Heart left ventricle (tissue), 16 donors: ENCODE data around the gene THADA. TPM values are rescaled to one million over a fixed set of nuclear protein-coding genes. Genes with fewer than 3 reads are reported as not detected.

Experiments used
- ATAC-seq, 4 donors: fragments of 200-7000 bp; cut with Tn5 transposase; one replicate each; pipeline ENCODE4 v1.9.1; 2020 to 2022; ENCODE audit warnings: moderate library complexity in 4 of 4, mild to moderate bottlenecking in 3 of 4, moderate number of reproducible peaks in 1 of 4
- DNase-seq, 5 donors: peaks; one replicate each; pipeline ENCODE4 v3.0.0-alpha.2; 2020
- H3K27ac ChIP-seq, 12 donors: fragments of 200-600 bp; sonication (generic) in 4 of 12; one replicate each; pipeline versions ENCODE4 v1.5.0 to v1.8.0; 2016 to 2022; ENCODE audit warnings: mild to moderate bottlenecking in 2 of 12
- H3K27me3 ChIP-seq, 9 donors: fragments of 200-600 bp; sonication (generic) in 2 of 9; one replicate each; pipeline versions ENCODE4 v1.5.1 to v1.8.0; 2016 to 2022; ENCODE audit warnings: mild to moderate bottlenecking in 3 of 9
- H3K36me3 ChIP-seq, 9 donors: fragments of 200-600 bp; sonication (generic) in 2 of 9; one replicate each; pipeline versions ENCODE4 v1.5.0 to v1.8.0; 2018 to 2022; ENCODE audit warnings: mild to moderate bottlenecking in 2 of 9
- H3K4me1 ChIP-seq, 12 donors: fragments of 200-600 bp; sonication (generic) in 4 of 12; one replicate each; pipeline versions ENCODE4 v1.5.0 to v1.8.0; 2016 to 2022; ENCODE audit warnings: mild to moderate bottlenecking in 3 of 12
- H3K4me3 ChIP-seq, 12 donors: fragments of 200-600 bp; sonication (generic) in 4 of 12; one replicate each; pipeline versions ENCODE4 v1.5.0 to v1.8.0; 2017 to 2022; ENCODE audit warnings: mild to moderate bottlenecking in 9 of 12, moderate library complexity in 4 of 12
- H3K9me3 ChIP-seq, 12 donors: fragments of 200-600 bp; sonication (generic) in 4 of 12; one replicate each; pipeline versions ENCODE4 v1.5.0 to v1.8.0; 2016 to 2022; ENCODE audit warnings: mild to moderate bottlenecking in 1 of 12
- CTCF ChIP-seq, 12 donors: fragments of 200-600 bp; sonication (generic) in 4 of 12; IDR thresholded peaks; one replicate each; pipeline versions ENCODE4 v1.5.0 to v1.8.0; 2018 to 2022; ENCODE audit warnings: antibody characterized with exemption in 12 of 12, mild to moderate bottlenecking in 5 of 12
- POLR2A ChIP-seq, 2 donors: fragments of 450-650 bp; IDR thresholded peaks; one replicate each; pipeline ENCODE4 v1.6.1; 2017; ENCODE audit warnings: antibody characterized with exemption in 2 of 2, mild to moderate bottlenecking in 2 of 2, moderate library complexity in 2 of 2
- WGBS, 4 donors: extraction: QIAGEN DNeasy Blood & Tissue Kit in 2 of 4; methylation state at CpG; one replicate each; pipeline versions ENCODE4 v1.1.5 to v1.1.7; 2013 to 2018; 5-methylcytosine and 5-hydroxymethylcytosine counted together
- intact Hi-C, 10 donors: fragments of 100-400 bp; cut with DNase I; formaldehyde crosslinking; loops; one replicate each; pipeline versions ENCODE4 v1.11.1 to v1.14.2; 2022
- polyA plus RNA-seq, 2 donors: library from polyadenylated mRNA; stranded (reverse); fragments of 200-250 nt; gene quantifications; one replicate each; pipeline ENCODE4 v1.2.3, GENCODE V29; 2013
- total RNA-seq, 9 donors: library from RNA; depleted of rRNA in 2 of 9; stranded (reverse); fragments of >200 nt in 2 of 9; fragmentation: NEBNext Ultra II Directional in 3 of 9; extraction: Animal tissue kit (Norgen Biotek cat#: 25700) in 3 of 9; gene quantifications; one replicate each; pipeline versions ENCODE4 v1.1.0 to v1.2.4, GENCODE V29; 2016 to 2023
- donor health status: ischemic (EF 13 %, LVEDD 7.1; RV severe dilation, severe dysfunction).
- donor health status: healthy with polysubstance abuse.
- donor health status: DM: no; HTN: yes; CAD: no.
- donor health status: DM: no; HTN: no; CAD: no.
- donor health status: ischemic (EF 25% LVEDD 6.9; RV normal size, moderate dysfunction).
- donor health status: ischemic (EF 25% LVEDD 5.7; RV mildly dilated, moderate dysfunction).
- donor health status: healthy.
- donor health status: DM: yes; HTN: yes; CAD: no.
- donor health status: ischemic (EF 35%, LVEDD 5.7; RV mildly dilated, moderate dysfunction).
- donor health status: nonischemic (EF 11% LVEDD 7.7; RV severe dilation, severe dysfunction).
- donor health status: DM: yes; HTN: yes; CAD: no.
- donor health status: PGD.
- donor health status: ischemic (EF 29% LVEDD 5.4; RV normal size, mild dysfunction).
- donor health status: nonischemic (EF 23%, LVEDD 6.1; RV moderate dilation, normal function).

The THADA gene
- total and polyA plus RNA-seq, 11 donors = 6.8 to 21.4 (median 13.0) TPM

DNA sequence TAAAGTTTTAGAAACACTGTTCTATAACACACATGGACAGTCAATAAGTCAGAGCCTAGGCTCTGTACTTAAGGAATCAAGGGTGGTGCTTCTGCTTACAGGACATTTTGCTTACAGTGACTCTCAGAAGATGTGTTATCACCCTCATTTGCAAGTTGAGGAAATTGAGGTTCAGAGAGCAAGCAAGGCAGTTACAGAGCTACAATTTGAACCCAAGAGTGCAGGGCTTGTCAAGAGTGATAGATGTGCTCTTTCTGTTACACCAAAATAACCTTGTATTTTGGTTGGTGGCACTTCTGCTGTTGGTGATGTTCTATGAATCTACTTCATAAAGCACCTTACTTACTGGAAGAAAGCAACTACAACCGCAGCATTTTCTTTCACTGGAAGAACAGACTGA is 170.2 kb downstream of the THADA start:
- TF ChIP-seq CTCF (IDR thresholded peaks at IDR 0.05) (no peak), POLR2A (IDR thresholded peaks at IDR 0.05) (no peak)
- ATAC-seq (no peak), DNase-seq (no peak)
- Histone ChIP-seq H3K4me1 (peaks cover 0 to 36% (median 11%) of the 10 kb centered on the region in 12 donors), H3K27ac (peak overlapping the region in 4 of 12 donors; percentile 17 to 80 (median 26)), H3K9me3 (no peaks in the 10 kb centered on the region), H3K36me3 (peaks cover 0 to 18% (median 3%) of the 10 kb centered on the region in 9 donors), H3K27me3 (no peaks in the 10 kb centered on the region), H3K4me3 (no peak overlapping the region)
- WGBS, 4 donors = 93 to 100% (median 98%) methylated on average over 1 of the region's 1 CpG
- intact Hi-C loops = no loop called here

DNA sequence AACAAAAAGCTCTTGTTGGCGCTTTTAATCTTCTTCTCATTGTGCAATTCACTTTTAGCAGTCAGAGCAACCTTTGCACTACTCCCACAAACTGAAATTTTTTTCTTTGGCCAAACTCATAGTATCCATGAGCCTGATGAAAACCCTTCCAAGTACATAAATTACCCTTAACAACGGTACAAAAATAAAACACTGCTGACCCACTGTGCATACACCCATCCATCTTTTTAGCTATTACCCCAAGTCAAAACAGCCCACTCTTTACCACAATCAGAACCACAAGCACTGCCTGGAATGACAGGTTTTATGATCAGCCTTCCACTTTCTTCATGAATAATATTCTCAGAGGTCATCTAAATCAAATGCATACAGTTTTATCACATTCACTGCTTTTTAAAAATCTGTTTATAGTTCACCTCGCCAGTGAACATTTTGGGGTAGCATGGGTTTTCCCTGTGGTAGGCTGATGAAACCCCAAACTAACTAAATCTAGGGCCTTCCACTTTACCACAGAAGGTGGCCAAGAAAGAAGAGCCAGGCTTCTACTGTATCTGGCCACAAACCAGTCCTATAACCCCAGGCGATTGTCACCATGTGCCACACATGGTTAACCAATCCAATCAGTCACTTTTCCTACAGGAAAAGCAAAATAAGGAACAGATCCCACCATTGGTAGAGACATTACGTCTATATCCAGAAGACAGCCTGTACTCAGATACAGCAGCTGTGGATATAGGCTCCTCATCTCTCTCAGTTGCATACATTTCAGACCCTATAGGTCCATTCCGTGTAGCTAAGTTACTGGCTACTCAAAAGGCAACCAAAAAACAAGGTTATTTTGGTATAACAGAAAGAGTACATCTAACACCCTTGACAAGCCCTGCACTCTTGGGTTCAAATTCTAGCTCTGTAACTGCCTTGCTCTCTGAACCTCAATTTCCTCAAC is 171.3 kb downstream of the THADA start:
- Histone ChIP-seq H3K4me1 (peaks cover 0 to 47% (median 13%) of the 10 kb centered on the region in 12 donors), H3K36me3 (peaks cover 0 to 18% (median 3%) of the 10 kb centered on the region in 9 donors), H3K27me3 (no peaks in the 10 kb centered on the region), H3K27ac (peak overlapping the region in 3 of 12 donors; percentile 28 to 56 (median 50)), H3K9me3 (no peaks in the 10 kb centered on the region), H3K4me3 (no peak overlapping the region)
- intact Hi-C loops = no loop called here
- TF ChIP-seq POLR2A (IDR thresholded peaks at IDR 0.05) (no peak), CTCF (IDR thresholded peaks at IDR 0.05) (no peak)
- DNase-seq = no peak
- no peak for ATAC-seq
- WGBS, 4 donors = 90 to 93% (median 91%) methylated on average over 6 of the region's 6 CpGs

DNA sequence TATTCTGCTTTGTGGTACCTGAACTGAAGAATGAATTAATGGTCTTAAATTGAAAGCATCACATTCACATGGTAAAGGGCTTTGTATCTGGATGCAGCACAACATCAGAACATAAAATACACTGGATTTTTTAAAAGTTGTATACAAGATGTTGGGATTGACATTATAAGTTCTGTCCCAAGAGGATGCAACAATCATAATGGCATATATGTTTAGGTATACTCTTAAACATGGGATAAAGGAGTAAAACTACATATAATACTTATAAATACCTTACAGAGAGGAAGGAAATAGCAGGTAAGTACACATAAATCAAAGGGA is 171.9 kb downstream of the THADA start:
- intact Hi-C loops = no loop called here
- peaks cover 0 to 12% (median 3%) of the 10 kb centered on the region in 9 donors for H3K36me3 ChIP-seq
- DNase-seq = no peak
- peaks cover 0 to 53% (median 15%) of the 10 kb centered on the region in 12 donors for H3K4me1 ChIP-seq
- H3K9me3 ChIP-seq = no peaks in the 10 kb centered on the region
- H3K27me3 ChIP-seq = no peaks in the 10 kb centered on the region
- H3K4me3 ChIP-seq = no peak overlapping the region
- no peak for TF ChIP-seq POLR2A (IDR thresholded peaks at IDR 0.05)
- no peak for TF ChIP-seq CTCF (IDR thresholded peaks at IDR 0.05)
- ATAC-seq = no peak
- peak overlapping the region in 1 of 12 donors; percentile 56 for H3K27ac ChIP-seq

DNA sequence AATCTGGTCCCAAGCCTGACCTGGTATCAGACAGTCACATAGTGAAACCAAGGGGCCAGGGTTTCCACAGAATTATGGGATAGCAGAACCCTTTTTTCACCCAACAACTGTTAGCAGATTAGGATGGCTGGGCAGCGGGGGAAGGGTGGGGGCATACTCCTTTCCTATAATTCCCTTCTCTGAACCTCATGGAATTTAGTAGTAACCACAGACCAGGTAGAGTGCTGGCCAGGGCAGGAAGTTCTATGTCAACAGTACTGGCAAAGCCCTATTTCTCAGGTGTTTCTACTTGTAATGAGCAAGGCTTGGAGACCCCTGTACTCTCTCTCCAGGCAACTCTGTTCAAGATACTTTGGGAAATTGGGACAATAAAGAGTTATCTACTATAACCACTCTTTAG is 174.6 kb downstream of the THADA start:
- H3K27ac ChIP-seq = no peak overlapping the region
- TF ChIP-seq CTCF (IDR thresholded peaks at IDR 0.05) (no peak), POLR2A (IDR thresholded peaks at IDR 0.05) (no peak)
- intact Hi-C loops = no loop called here
- no peak overlapping the region for H3K4me3 ChIP-seq
- H3K4me1 ChIP-seq = peaks cover 0 to 59% (median 21%) of the 10 kb centered on the region in 12 donors
- H3K9me3 ChIP-seq = no peaks in the 10 kb centered on the region
- no peaks in the 10 kb centered on the region for H3K27me3 ChIP-seq
- DNase-seq (no peak), ATAC-seq (no peak)
- WGBS, 4 donors = 97 to 100% (median 100%) methylated on average over 1 of the region's 1 CpG
- H3K36me3 ChIP-seq = no peaks in the 10 kb centered on the region
